ENCODE measurements around the gene DIAPH3. TPM values are rescaled to one million over a fixed set of nuclear protein-coding genes. Genes with fewer than 3 reads are reported as not detected.
A peak's percentile ranks its signal among the peaks of the same experiment; 100 is the strongest.

DIAPH3 gene
- total and polyA plus RNA-seq, 9 donors = 4.3 to 12.4 (median 7.9) TPM

- H3K4me1 ChIP-seq (ENCODE audit: control insufficient read depth, insufficient read depth, low read length) = no peaks in the 10 kb centered on the region
- no peaks in the 10 kb centered on the region for H3K27me3 ChIP-seq (ENCODE audit: control insufficient read depth, insufficient read depth, low read length)
- peak; percentile 3 for DNase-seq
- WGBS (ENCODE audit: insufficient coverage) = 100% methylated on average over 1 of the region's 6 CpGs
- H3K9me3 ChIP-seq (replicated peaks; ENCODE audit: control insufficient read depth, low read depth, low read length) = no peaks in the 10 kb centered on the region
- no peak overlapping the region for H3K27ac ChIP-seq (ENCODE audit: low read length)
- no peaks in the 10 kb centered on the region for H3K36me3 ChIP-seq (ENCODE audit: control insufficient read depth, insufficient read depth, low read length)
- no peak overlapping the region for H3K4me3 ChIP-seq (ENCODE audit: low read length)
Measured at GRCh38 chr13:60009300-60010253, 154.2 kb downstream of the DIAPH3 start.

GRCh38 chr13:60001889-60002288 is 161.8 kb downstream of the DIAPH3 start:
- Histone ChIP-seq H3K4me3 (ENCODE audit: low read length) (no peak overlapping the region), H3K9me3 (replicated peaks; ENCODE audit: control insufficient read depth, low read depth, low read length) (no peaks in the 10 kb centered on the region), H3K4me1 (ENCODE audit: control insufficient read depth, insufficient read depth, low read length) (no peaks in the 10 kb centered on the region), H3K36me3 (ENCODE audit: control insufficient read depth, insufficient read depth, low read length) (no peaks in the 10 kb centered on the region), H3K27ac (ENCODE audit: low read length) (no peak overlapping the region), H3K27me3 (ENCODE audit: control insufficient read depth, insufficient read depth, low read length) (no peaks in the 10 kb centered on the region)
- no CpG with 5 or more reads among the region's 2 CpGs for WGBS (ENCODE audit: insufficient coverage)
- DNase-seq = no peak

DNA sequence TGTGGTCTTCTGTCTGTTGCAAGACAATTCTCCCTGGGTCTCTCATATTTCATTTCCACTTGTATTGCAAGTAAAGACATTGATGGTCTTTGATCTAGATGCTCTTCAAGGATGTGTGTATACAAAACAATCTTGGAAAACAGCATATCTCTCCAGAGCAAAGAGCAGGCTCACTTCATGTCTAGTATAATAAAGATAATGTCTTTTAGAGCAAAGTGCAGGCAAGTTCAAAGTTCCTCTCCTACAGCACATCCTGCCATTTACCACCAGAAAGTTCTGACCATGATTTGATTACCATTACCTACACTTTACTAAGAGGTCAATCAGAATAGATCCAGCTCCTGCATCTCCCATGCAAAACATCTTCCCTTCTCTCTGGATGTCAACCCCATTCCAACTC is 162.8 kb downstream of the DIAPH3 start:
- Histone ChIP-seq H3K27me3 (ENCODE audit: control insufficient read depth, insufficient read depth, low read length) (no peaks in the 10 kb centered on the region), H3K4me1 (ENCODE audit: control insufficient read depth, insufficient read depth, low read length) (no peaks in the 10 kb centered on the region), H3K36me3 (ENCODE audit: control insufficient read depth, insufficient read depth, low read length) (no peaks in the 10 kb centered on the region), H3K4me3 (ENCODE audit: low read length) (no peak overlapping the region), H3K27ac (ENCODE audit: low read length) (no peak overlapping the region), H3K9me3 (replicated peaks; ENCODE audit: control insufficient read depth, low read depth, low read length) (no peaks in the 10 kb centered on the region)
- DNase-seq = no peak

DNA sequence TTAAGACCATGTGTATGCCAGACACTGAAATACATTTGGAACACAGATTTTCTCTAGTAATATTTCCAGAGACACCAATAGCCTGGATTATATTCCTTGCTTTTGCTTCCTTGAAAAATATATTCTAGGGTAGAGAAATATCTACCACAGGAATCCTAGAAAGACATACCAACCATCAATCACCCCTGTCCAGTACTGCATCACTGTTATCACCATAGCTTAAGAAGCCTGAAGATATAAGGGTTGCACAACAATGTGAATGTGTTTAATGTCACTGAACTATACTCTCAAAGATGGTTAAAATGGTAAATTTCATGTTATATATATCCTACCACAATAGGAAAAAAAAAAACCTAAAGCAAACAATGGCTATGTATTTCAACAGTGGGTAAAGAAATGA is 163.6 kb downstream of the DIAPH3 start:
- Histone ChIP-seq H3K4me1 (ENCODE audit: control insufficient read depth, insufficient read depth, low read length) (no peaks in the 10 kb centered on the region), H3K36me3 (ENCODE audit: control insufficient read depth, insufficient read depth, low read length) (no peaks in the 10 kb centered on the region), H3K9me3 (replicated peaks; ENCODE audit: control insufficient read depth, low read depth, low read length) (no peaks in the 10 kb centered on the region), H3K27ac (ENCODE audit: low read length) (no peak overlapping the region), H3K4me3 (ENCODE audit: low read length) (no peak overlapping the region), H3K27me3 (ENCODE audit: control insufficient read depth, insufficient read depth, low read length) (no peaks in the 10 kb centered on the region)
- no peak for DNase-seq

DNA sequence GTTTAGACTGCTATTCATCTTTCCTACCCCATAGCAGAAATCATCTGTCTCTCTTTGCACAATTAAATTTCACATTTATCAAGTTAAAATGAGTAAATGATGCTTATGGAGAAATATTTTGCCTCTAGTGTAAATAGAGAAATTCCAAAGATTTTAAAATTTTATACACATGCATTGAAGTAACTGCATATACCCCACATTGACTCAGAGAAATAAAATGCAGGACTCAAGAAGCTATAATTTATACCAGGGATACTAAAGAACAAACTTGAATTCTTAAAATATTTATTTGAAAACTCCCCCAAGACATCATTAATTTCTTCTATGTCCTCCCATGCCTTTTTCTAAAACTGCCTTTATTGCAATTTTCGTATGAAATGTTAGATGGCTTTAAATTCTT is 165.8 kb downstream of the DIAPH3 start:
- H3K27ac ChIP-seq (ENCODE audit: low read length) = no peak overlapping the region
- no peaks in the 10 kb centered on the region for H3K4me1 ChIP-seq (ENCODE audit: control insufficient read depth, insufficient read depth, low read length)
- H3K27me3 ChIP-seq (ENCODE audit: control insufficient read depth, insufficient read depth, low read length) = no peaks in the 10 kb centered on the region
- WGBS (ENCODE audit: insufficient coverage) = no CpG with 5 or more reads among the region's 1 CpG
- no peak overlapping the region for H3K4me3 ChIP-seq (ENCODE audit: low read length)
- H3K9me3 ChIP-seq (replicated peaks; ENCODE audit: control insufficient read depth, low read depth, low read length) = no peaks in the 10 kb centered on the region
- DNase-seq = no peak
- no peaks in the 10 kb centered on the region for H3K36me3 ChIP-seq (ENCODE audit: control insufficient read depth, insufficient read depth, low read length)

DNA sequence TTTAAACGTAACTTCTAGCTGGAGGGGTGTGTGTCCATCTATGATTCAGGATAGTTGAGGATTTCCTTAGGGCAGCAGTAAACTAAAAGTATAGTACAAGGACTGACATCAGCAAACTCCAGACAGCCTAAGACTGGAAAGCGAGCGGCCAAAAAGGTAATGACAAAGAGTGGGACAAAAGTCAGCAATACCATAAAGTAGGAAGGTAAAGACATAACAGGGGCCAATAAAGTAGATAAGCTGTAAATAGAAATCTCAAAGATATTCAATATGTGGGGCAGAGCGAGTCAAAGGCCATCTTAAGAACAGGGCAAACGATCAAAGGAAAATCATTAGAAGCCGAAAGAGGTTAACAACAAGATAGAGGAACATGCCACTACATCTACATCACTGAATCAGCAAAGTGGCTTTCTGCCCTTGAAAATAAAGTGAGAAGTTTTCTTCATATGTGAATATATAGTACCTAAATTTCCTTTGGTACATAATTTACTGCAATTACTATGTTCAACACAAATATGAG is 167.2 kb downstream of the DIAPH3 start:
- Histone ChIP-seq H3K9me3 (replicated peaks; ENCODE audit: control insufficient read depth, low read depth, low read length) (no peaks in the 10 kb centered on the region), H3K4me1 (ENCODE audit: control insufficient read depth, insufficient read depth, low read length) (no peaks in the 10 kb centered on the region), H3K27ac (ENCODE audit: low read length) (no peak overlapping the region), H3K27me3 (ENCODE audit: control insufficient read depth, insufficient read depth, low read length) (no peaks in the 10 kb centered on the region), H3K4me3 (ENCODE audit: low read length) (no peak overlapping the region), H3K36me3 (ENCODE audit: control insufficient read depth, insufficient read depth, low read length) (peaks cover under 1% of the 10 kb centered on the region)
- WGBS (ENCODE audit: insufficient coverage) = no CpG with 5 or more reads among the region's 6 CpGs
- no peak for DNase-seq

DNA sequence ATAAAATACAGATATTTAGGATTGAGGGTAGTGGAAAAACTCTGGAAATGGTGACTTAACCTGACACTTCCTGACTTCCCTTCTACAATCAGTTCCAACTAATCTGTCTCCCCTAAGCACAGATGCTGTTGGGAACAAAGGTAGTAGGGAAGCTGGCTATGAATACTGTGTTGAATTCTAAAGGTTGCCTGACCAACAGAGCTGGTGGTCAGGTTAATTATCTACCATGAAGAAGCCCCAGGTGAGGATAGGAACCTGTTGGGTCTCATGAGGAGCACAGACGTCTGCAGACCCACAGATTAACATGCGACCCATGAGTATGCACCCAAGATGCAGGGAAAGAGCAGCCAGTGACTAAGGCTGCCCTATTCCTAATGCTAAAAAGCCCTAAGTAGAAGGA is 172.3 kb downstream of the DIAPH3 start:
- no CpG with 5 or more reads among the region's 2 CpGs for WGBS (ENCODE audit: insufficient coverage)
- Histone ChIP-seq H3K27me3 (ENCODE audit: control insufficient read depth, insufficient read depth, low read length) (no peaks in the 10 kb centered on the region), H3K9me3 (replicated peaks; ENCODE audit: control insufficient read depth, low read depth, low read length) (no peaks in the 10 kb centered on the region), H3K27ac (ENCODE audit: low read length) (no peak overlapping the region), H3K4me3 (ENCODE audit: low read length) (no peak overlapping the region), H3K36me3 (ENCODE audit: control insufficient read depth, insufficient read depth, low read length) (peaks cover 2% of the 10 kb centered on the region), H3K4me1 (ENCODE audit: control insufficient read depth, insufficient read depth, low read length) (no peaks in the 10 kb centered on the region)
- DNase-seq = no peak

GRCh38 chr13:59982631-59983382 is 180.9 kb downstream of the DIAPH3 start:
- DNase-seq = no peak
- no peaks in the 10 kb centered on the region for H3K4me1 ChIP-seq (ENCODE audit: control insufficient read depth, insufficient read depth, low read length)
- H3K36me3 ChIP-seq (ENCODE audit: control insufficient read depth, insufficient read depth, low read length) = no peaks in the 10 kb centered on the region
- no peaks in the 10 kb centered on the region for H3K9me3 ChIP-seq (replicated peaks; ENCODE audit: control insufficient read depth, low read depth, low read length)
- H3K4me3 ChIP-seq (ENCODE audit: low read length) = no peak overlapping the region
- H3K27ac ChIP-seq (ENCODE audit: low read length) = no peak overlapping the region
- WGBS (ENCODE audit: insufficient coverage) = no CpG with 5 or more reads among the region's 7 CpGs
- H3K27me3 ChIP-seq (ENCODE audit: control insufficient read depth, insufficient read depth, low read length) = no peaks in the 10 kb centered on the region

GRCh38 chr13:59979589-59979988 is 184.1 kb downstream of the DIAPH3 start:
- Histone ChIP-seq H3K4me1 (ENCODE audit: control insufficient read depth, insufficient read depth, low read length) (no peaks in the 10 kb centered on the region), H3K27ac (ENCODE audit: low read length) (no peak overlapping the region), H3K4me3 (ENCODE audit: low read length) (no peak overlapping the region), H3K27me3 (ENCODE audit: control insufficient read depth, insufficient read depth, low read length) (no peaks in the 10 kb centered on the region), H3K9me3 (replicated peaks; ENCODE audit: control insufficient read depth, low read depth, low read length) (no peaks in the 10 kb centered on the region), H3K36me3 (ENCODE audit: control insufficient read depth, insufficient read depth, low read length) (no peaks in the 10 kb centered on the region)
- DNase-seq = no peak
- no CpG with 5 or more reads among the region's 2 CpGs for WGBS (ENCODE audit: insufficient coverage)

DNA sequence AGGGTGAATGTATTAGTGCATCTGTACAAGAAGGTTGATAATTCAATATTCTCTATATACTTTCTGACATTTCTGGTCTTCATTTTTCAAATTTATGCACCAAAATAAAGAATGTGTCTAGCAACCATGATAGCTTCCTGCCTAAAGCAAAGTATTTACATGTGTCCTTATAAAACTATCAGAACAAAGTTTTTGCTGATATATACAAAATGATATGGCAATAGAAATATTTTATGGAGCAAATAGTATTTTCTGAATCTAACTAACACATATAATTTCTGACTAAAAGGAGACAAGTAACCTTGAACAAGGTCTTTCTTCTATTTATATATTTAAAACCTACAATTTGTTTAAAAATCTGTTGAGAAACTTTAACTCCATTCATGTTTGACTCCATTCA is 184.9 kb downstream of the DIAPH3 start:
- Histone ChIP-seq H3K4me1 (ENCODE audit: control insufficient read depth, insufficient read depth, low read length) (no peaks in the 10 kb centered on the region), H3K4me3 (ENCODE audit: low read length) (no peak overlapping the region), H3K9me3 (replicated peaks; ENCODE audit: control insufficient read depth, low read depth, low read length) (no peaks in the 10 kb centered on the region), H3K27me3 (ENCODE audit: control insufficient read depth, insufficient read depth, low read length) (no peaks in the 10 kb centered on the region), H3K27ac (ENCODE audit: low read length) (no peak overlapping the region), H3K36me3 (ENCODE audit: control insufficient read depth, insufficient read depth, low read length) (no peaks in the 10 kb centered on the region)
- no peak for DNase-seq
